ENCODE measurements around the gene HBB.

DNA sequence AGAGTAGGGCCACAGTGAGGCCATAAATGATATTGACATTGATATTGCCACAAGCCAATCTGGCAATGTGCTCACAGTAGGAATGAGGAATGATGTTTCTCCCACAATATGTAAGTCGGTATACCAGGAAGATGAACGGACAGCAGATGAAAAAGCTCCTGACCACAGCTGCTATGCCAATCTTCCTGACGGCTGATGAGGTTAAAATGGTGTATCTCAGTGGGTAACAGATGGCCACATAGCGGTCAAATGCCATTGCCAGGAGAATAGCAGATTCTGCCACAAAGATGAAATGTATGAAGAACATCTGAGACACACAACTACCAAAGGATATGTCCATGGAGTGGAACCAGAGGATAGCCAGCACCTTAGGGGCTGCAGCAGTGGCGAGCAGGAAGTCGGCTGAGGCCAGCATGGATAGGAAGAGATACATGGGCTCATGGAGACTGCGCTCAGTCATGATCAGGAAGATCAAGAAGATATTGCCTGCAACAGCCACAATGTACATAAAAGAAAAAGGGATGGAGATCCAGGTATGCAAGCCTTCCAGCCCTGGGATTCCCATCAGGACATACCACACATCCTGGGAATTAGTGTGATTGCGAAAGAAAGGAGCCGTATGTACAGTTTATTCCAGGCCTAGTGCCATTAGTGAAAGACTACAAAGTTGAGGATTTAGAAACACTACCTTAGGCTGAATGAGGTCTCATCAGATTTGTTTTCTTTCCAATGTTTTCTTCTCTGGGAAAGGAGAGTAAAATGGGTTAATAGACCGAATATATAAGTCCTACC lies 48.6 kb downstream of the HBB start:
- TF ChIP-seq, protein P1, sequence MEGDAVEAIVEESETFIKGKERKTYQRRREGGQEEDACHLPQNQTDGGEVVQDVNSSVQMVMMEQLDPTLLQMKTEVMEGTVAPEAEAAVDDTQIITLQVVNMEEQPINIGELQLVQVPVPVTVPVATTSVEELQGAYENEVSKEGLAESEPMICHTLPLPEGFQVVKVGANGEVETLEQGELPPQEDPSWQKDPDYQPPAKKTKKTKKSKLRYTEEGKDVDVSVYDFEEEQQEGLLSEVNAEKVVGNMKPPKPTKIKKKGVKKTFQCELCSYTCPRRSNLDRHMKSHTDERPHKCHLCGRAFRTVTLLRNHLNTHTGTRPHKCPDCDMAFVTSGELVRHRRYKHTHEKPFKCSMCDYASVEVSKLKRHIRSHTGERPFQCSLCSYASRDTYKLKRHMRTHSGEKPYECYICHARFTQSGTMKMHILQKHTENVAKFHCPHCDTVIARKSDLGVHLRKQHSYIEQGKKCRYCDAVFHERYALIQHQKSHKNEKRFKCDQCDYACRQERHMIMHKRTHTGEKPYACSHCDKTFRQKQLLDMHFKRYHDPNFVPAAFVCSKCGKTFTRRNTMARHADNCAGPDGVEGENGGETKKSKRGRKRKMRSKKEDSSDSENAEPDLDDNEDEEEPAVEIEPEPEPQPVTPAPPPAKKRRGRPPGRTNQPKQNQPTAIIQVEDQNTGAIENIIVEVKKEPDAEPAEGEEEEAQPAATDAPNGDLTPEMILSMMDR (IDR thresholded peaks at IDR 0.05; ENCODE audit: low read length): no peak
- TF ChIP-seq EZH2 (optimal IDR thresholded peaks at IDR 0.05; ENCODE audit: low read depth, low read length): no peak
- TF ChIP-seq EZH2phosphoT487 (IDR thresholded peaks at IDR 0.05; ENCODE audit: low read length): no peak

Measured in MM.1S (cell line).